Erythroblast (primary cell): ENCODE results near the gene FCER2.

Source experiments
- DNase-seq, 2 experiments: peaks; one replicate each; lab custom pipeline; 2025; lab: John Stamatoyannopoulos, UW
- GATA1 ChIP-seq: IDR thresholded peaks from 2 replicates; pipeline ENCODE4 v1.6.1; 2011; ENCODE audit warnings: low read depth, mild to moderate bottlenecking, control low read depth, low read length, moderate library complexity
- POLR2A ChIP-seq: IDR thresholded peaks from 2 replicates; pipeline ENCODE4 v1.6.1; 2011; ENCODE audit warnings: mild to moderate bottlenecking, low read length

Gene FCER2

DNA sequence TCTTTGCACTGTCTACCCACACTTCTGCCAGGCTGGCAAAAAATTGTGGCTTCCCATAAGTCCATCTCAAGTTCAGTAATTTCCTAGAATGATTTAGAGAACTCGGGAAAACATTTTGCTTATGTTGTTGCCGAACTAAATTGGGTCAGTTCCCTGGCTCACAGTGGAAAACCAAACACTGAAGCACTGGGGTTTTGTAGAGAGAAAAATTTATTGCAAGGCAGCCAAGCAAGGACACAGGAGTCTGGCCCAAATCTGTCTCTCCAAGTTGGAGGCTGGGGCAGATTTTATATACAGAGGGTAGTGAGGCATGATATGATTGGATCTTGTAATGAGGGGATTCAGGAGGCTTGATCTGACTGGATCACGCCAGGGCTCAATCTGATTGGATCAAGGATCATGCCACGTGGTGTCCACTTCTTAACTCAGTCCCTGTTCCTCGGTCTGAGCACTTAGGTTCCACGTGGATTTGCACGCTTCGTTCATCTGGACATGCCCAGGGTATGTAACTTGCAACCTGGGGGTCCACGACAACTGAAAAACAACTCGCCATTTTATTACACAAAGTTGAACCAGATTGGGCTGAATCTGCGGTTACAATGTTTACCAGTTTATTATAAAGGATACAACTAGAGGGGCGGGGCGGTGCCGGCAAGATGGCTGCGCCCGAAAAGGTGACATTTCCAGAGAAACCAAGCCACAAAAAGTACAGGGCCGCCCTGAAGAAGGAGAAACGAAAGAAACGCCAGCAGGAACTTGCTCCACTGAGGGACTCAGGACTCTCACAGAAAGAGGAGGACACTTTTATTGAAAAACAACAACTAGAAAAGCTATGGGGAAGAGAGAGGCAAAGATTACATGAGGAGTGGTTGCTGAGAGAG is 38.1 kb upstream of the FCER2 start:
- no peak for TF ChIP-seq POLR2A
- no peak for TF ChIP-seq GATA1
- no peak for DNase-seq

DNA sequence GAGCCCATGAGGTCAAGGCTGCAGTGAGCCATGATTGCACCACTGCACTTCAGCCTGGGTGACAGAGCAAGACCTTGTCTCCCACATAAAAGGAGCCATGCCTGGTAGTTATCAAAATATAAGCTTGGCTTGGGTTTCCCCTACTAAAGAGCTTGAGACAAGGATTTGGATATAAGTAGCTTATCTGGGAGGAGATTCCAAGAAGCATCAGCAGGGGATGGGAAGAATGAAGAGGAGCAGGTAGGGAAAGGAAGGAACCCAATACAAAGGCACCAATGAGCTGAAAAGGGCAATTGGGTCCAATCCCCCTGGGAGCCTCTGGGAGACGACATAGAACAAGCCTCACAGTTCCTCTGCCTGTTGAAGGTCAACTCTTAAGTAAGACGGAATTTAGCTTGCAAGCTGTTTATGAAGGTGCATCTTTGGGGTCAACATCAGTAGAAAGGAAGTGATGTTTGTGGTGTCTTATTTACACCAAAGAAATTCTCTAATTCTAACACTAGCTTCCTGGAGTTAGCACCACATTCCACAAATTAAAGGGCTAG is 37.4 kb upstream of the FCER2 start:
- TF ChIP-seq POLR2A (no peak), GATA1 (no peak)
- no peak for DNase-seq

DNA sequence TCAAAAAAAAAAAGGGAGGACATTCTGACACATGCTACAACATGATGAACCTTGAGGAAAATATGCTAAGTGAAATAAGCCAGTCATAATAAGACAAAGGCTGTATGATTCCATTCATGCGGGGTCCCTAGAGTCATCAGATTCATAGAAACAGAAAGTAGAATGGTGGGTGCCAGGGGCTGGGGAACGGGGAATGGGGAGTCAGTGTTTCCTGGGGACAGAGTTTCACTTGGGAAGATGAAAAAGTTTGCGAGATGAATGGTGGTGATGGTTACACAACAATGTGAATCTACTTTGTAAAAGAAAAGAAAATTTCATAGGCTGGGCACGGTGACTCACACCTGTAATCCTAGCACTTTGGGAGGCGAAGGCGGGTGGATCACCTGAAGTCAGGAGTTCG is 36.1 kb upstream of the FCER2 start:
- TF ChIP-seq POLR2A, result no peak
- no peak for TF ChIP-seq GATA1
- DNase-seq, result no peak

DNA sequence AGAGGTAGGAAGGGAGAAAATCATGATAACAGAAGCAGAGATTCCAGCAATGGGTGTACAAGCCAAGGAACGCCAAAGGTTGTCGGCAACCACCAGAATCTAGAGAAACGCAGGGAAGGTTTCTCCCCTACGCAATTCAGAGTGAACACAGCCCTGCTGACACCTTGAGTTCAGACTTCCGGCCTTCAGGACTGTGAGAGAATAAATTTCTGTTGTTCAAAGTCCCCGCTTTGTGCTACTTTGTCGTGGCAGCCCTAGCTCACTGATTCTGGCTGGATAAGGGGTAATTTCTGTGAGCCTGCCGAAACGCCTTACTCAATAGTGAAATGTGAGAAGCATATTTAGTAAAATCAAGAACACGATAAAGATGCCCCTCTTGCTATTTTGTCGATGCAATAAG is 35.3 kb upstream of the FCER2 start:
- DNase-seq, result no peak

DNA sequence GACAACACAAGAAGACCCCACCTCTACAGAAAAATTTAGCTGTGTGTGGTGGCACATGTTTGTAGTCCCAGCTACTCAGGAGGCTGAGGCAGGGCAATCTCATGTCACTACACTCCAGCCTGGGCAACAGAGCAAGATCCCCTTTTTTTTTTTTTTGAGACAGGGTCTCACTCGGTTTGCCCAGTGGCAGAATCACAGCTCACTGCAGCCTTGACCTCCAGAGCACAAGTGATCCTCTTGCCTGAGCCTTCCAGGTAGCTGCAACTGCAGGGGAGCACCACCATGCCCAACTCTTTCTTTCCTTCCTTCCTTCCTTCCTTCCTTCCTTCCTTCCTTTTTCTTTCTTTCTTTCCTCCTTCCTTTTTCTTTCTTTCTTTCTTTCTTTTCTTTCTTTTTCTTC is 34.2 kb upstream of the FCER2 start:
- no peak for DNase-seq
- TF ChIP-seq GATA1, result no peak
- no peak for TF ChIP-seq POLR2A

More for the DNA sequence above, 35.3 kb upstream of the FCER2 start:
- TF ChIP-seq POLR2A (no peak), GATA1 (no peak)

DNA sequence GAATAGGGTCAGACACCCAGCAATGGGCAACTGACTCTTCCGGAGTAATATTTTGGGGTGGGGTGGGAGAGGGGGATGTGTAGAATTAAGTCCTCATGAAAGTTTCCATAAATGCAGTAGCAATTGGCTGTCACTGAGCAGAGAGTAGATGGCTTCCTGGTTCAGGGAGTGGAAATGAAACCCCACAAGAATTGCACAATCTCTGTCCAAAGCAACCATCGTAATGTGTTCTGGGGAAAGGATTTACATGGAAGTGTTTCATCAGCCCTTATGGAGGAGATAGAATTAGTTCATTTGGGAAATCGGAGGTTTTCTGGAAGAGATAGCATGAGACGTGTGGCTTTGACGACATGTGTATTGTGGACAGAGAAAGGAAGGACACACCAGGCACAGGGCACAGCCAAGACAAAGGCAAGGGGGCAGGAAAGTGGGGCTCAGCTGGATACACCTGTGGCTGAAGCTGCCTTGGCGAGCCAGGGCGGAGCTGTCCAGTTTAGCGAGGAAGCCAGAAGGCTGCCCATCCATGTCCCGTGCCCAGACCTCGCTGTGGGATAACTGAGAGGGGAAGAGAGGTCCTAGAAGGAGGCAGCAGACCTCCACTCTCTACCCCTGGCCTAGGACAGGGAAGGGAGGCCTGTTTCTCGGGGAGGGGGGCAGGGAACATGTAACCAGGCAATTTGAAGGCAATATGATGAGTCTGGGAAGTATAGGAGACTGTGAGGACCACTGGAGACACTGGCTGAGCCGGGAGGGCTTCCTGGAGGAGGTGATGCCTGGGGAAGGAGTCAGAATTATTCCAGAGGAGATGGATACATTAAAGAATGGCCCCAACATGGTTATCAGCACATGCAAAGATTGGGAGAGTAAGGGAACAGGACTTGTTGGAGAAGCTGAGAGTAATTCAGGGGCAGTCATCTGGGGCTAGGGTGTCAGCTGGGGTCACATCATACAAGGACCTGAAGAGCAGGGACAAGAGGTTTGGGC is 32.6 kb upstream of the FCER2 start:
- DNase-seq, result no peak
- no peak for TF ChIP-seq GATA1
- TF ChIP-seq POLR2A, result no peak

DNA sequence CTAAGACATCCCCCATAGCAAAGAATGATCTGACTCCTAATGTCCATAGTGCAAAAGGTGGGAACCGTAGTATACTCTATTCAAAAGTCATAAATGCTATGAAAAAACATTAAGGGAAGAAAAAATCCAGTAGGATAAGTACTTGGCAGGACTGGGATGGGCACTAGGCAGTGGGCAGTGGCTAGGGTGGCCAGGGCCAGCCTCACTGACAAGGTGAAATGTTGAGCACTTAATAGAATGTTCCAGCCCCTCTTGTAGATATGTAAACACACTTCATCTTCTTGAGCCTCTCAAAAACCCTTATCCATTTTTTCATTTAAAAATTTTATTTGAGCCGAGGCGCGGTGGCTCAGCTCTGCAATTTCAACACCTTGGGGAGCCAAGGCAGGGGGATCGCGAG is 31.4 kb upstream of the FCER2 start:
- TF ChIP-seq POLR2A, result no peak
- TF ChIP-seq GATA1, result no peak
- no peak for DNase-seq

DNA sequence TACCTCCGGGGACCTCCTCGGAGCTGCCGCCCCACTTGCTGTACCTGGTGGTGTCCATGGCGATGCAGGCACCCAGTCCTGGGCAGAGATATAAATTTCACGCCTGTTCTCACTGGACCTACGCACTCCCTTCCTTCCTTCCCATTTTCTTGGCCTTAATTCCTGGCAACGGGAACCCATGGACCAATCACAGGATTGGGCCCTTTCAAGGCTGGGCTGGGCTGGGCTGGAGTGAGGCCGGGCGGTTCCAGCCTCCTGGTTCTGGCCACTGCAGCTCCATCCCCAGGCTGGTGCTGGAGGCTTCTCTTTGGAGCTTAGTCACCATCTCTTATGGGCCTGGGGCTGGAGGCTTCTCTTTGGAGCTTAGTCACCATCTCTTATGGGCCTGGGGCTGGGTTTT is 30.1 kb upstream of the FCER2 start, which contains the start of gene CLEC4G:
CLEC4G (minus strand) TSS at position 66 of the 400 bp plus-strand sequence; CDS start at position 58, 8 bp downstream.
- TF ChIP-seq POLR2A (no peak), GATA1 (no peak)

DNA sequence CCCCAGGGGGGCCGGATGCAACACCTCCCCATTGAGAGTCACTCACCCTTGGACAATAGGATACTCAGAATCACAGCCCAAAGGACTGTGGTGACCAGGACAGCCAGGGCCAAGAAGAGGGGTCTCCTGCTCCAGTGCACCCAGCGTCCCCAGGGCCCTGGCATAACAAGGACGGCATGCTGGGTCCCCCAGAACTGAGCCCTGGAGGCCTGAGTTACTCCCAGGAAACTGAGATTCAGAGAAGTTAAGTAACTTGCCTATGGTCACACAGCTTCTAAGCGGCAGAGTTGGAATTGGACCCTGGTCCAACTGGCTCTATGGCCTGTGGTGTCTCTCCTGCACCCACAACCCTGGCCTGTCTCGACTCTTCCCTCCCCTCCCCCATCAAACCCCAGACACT is 29.7 kb upstream of the FCER2 start:
- TF ChIP-seq POLR2A (no peak), GATA1 (no peak)
- DNase-seq, result no peak

More for the DNA sequence above, 30.1 kb upstream of the FCER2 start, which contains the start of gene CLEC4G:
- DNase-seq, result no peak

DNA sequence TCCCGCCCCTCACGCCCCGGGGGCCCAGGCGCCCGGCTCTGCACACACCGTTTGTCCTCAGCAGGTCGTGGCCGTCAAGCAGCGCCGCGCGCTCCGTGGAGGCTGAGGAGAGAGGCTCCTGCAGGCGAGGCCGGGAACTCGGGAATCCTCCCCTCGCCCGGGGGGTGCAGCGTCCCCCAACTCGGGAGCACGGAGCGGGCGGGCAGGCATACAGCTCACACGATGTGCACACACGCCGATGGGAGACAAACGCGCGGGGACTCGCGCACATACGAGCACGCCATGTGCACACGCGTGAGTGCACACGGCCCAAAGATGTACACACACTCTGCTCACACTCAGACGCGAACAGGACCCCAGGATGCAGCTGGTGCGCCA is 29.3 kb upstream of the FCER2 start:
- TF ChIP-seq POLR2A (no peak), GATA1 (no peak)
- no peak for DNase-seq

DNA sequence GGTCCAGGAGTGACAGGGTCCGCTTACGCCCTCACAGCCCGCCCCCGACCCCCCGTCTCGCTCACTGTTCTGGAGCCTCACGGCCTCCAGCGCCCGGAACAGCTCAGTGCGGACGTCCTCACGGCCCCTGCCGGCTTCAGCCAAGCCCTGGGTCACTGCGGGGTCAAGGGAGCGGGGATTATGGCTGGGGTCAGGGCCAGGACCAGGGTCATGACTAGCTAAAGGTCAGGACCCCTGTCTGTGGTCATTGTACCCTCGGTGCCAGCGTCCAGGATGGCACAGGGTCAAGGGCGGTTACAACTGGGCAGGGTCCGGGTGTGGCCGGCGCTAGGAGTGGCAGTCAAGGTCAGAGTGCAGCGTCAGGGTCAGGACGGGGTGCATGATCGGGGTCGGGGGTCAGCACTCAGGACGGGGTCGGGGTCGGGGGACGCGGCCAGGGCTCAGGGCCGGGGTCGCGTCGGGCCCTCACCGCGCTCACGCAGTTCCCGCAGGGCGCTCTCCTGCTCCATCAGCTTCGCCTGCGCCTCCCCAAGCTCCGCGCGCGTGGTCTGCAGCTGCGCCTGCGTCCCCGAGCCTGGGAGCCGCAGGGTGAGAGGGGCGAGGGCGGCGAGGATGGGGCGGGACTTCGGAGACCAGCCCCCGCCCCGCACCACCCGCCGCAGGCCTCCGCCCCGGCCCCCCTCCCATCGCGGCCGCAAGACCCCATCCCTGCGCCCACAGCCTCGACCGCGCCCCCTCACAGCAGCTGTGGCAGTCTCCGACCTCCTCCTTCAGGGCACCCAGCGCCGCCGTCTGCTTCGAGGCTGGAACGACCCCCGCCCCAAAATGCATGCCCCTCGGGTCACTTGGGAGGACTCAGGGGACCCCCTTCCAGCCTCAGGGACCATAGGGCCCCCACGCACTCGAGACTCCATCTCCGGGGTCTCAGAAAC is 28.6 kb upstream of the FCER2 start:
- no peak for DNase-seq
- no peak for TF ChIP-seq POLR2A
- TF ChIP-seq GATA1, result no peak

DNA sequence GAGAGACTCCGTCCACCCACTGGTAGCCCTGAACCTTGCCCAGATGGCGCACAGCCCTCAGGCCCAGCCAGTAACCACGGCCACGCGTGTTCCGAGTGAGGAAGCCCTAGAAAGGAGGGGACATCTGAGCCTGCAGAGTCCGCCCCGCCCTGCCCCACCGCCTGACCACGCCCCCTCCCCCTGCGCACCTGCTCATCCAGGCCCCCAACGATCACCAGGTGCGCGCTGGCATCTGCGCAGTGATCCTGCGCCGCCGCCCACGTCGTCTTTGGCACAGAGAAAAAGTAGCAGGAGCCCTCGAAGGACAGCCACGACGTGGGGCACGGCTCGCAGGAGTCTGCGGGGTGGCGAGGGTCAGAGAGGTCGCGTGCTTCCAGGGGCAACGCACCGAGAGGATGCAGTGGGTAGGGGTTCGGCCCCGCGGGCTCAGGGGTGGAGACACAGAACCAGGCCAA is 27.9 kb upstream of the FCER2 start:
- TF ChIP-seq GATA1 (no peak), POLR2A (no peak)
- DNase-seq, result no peak
